ENCODE results near the gene OAF. TPM values are rescaled to one million over a fixed set of nuclear protein-coding genes. Genes with fewer than 3 reads are reported as not detected.
"Not testable (repeated sequence)": the region's sequence is repeated elsewhere in the genome, so short reads cannot be mapped to it uniquely, and the experiment has no call there.

Gene OAF
- total RNA-seq, 2 donors from 2014 or later, result 1.7 to 3.6 TPM

DNA sequence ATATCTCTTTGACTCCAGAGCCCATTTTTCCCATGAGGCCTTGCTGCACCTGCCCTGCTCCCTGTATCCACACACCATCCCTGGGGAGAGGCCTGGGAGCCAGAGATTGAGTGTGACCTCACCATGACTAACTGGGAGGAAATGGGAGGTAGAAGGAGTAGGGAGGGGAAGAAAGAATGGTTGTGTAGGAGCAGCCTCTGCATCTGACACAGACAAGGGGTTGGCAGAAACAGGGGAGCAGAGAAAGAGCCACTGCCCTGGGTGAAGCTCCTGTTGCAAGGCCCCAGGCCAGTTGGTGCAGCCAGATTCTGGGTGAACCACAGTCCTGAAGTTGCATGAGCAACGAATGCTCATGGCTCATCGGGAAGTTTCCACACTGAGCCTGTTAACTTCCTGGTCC is 61.5 kb downstream of the OAF start:
- Histone ChIP-seq H3K36me3 (ENCODE audit: control insufficient read depth, insufficient read depth, low read length) (no peaks in the 10 kb centered on the region), H3K9me3 (ENCODE audit: control insufficient read depth, low read length) (no peaks in the 10 kb centered on the region), H3K4me3 (ENCODE audit: low read length) (no peak overlapping the region), H3K9ac (ENCODE audit: extremely low read depth, low read length, poor library complexity, severe bottlenecking) (no peak overlapping the region), H3K27ac (ENCODE audit: low read depth, low read length) (no peak overlapping the region), H3K4me1 (ENCODE audit: control insufficient read depth, insufficient read depth, low read length) (no peaks in the 10 kb centered on the region), H3K27me3 (ENCODE audit: control insufficient read depth, insufficient read depth, low read length, poor library complexity, severe bottlenecking) (peaks cover 8% of the 10 kb centered on the region)
- no peak overlapping the region for H3K4me3 Mint-ChIP-seq
- 86 to 100% methylated on average over 1 to 2 of the region's 2 CpGs for WGBS, 2 experiments (ENCODE audit: insufficient coverage in 1 of 2, insufficient read length in 1 of 2)
- H3K9me3 Mint-ChIP-seq, result no peaks in the 10 kb centered on the region
- peaks cover 19% of the 10 kb centered on the region for H3K27me3 Mint-ChIP-seq (ENCODE audit: insufficient read depth)
- no peaks in the 10 kb centered on the region for H3K36me3 Mint-ChIP-seq (ENCODE audit: low read depth)
- H3K27ac Mint-ChIP-seq, result no peak overlapping the region
- TF ChIP-seq, protein P1, sequence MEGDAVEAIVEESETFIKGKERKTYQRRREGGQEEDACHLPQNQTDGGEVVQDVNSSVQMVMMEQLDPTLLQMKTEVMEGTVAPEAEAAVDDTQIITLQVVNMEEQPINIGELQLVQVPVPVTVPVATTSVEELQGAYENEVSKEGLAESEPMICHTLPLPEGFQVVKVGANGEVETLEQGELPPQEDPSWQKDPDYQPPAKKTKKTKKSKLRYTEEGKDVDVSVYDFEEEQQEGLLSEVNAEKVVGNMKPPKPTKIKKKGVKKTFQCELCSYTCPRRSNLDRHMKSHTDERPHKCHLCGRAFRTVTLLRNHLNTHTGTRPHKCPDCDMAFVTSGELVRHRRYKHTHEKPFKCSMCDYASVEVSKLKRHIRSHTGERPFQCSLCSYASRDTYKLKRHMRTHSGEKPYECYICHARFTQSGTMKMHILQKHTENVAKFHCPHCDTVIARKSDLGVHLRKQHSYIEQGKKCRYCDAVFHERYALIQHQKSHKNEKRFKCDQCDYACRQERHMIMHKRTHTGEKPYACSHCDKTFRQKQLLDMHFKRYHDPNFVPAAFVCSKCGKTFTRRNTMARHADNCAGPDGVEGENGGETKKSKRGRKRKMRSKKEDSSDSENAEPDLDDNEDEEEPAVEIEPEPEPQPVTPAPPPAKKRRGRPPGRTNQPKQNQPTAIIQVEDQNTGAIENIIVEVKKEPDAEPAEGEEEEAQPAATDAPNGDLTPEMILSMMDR (conservative IDR thresholded peaks at IDR 0.05), result no peak
- no peaks in the 10 kb centered on the region for H3K4me1 Mint-ChIP-seq
- no peak for DNase-seq

- no peak overlapping the region for H3K27ac Mint-ChIP-seq
- no peaks in the 10 kb centered on the region for H3K4me1 ChIP-seq (ENCODE audit: control insufficient read depth, insufficient read depth, low read length)
- 78 to 92% methylated on average over 1 to 2 of the region's 2 CpGs for WGBS, 2 experiments (ENCODE audit: insufficient coverage in 1 of 2, insufficient read length in 1 of 2)
- H3K27me3 ChIP-seq (ENCODE audit: control insufficient read depth, insufficient read depth, low read length, poor library complexity, severe bottlenecking), result peaks cover 8% of the 10 kb centered on the region
- no peaks in the 10 kb centered on the region for H3K36me3 ChIP-seq (ENCODE audit: control insufficient read depth, insufficient read depth, low read length)
- H3K4me3 ChIP-seq (ENCODE audit: low read length), result no peak overlapping the region
- H3K9me3 ChIP-seq (ENCODE audit: control insufficient read depth, low read length), result no peaks in the 10 kb centered on the region
- no peaks in the 10 kb centered on the region for H3K36me3 Mint-ChIP-seq (ENCODE audit: low read depth)
- DNase-seq, result no peak
- no peak overlapping the region for H3K4me3 Mint-ChIP-seq
- peaks cover 19% of the 10 kb centered on the region for H3K27me3 Mint-ChIP-seq (ENCODE audit: insufficient read depth)
- TF ChIP-seq, protein P1 (conservative IDR thresholded peaks at IDR 0.05), result no peak
- no peak overlapping the region for H3K9ac ChIP-seq (ENCODE audit: extremely low read depth, low read length, poor library complexity, severe bottlenecking)
- H3K4me1 Mint-ChIP-seq, result no peaks in the 10 kb centered on the region
- no peak overlapping the region for H3K27ac ChIP-seq (ENCODE audit: low read depth, low read length)
- no peaks in the 10 kb centered on the region for H3K9me3 Mint-ChIP-seq
Measured at GRCh38 chr11:120273432-120273831, 62.6 kb downstream of the OAF start.

DNA sequence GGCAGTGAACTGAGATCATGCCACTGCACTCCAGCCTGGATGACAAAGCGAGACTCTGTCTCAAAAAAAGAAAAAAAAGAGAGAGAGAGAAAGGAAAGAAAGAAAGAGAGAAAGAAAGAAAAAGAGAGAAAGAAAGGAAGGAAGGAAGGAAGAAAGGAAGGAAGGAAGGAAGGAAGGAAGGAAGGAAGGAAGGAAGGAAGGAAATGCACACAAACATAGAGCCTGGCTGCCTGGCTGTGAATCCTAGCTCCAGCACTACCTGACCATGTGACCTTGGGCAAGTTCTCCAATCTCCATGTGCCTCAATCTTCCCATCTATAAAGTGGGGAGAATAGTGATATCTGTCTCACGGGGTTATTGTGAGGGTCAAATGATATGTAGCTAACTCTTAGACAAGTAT is 63.1 kb downstream of the OAF start:
- 91% methylated on average over 1 of the region's 2 CpGs; no CpG with 5 or more reads in 1 of the 2 experiments for WGBS, 2 experiments (ENCODE audit: insufficient coverage in 1 of 2, insufficient read length in 1 of 2)
- not testable (repeated sequence) for H3K36me3 Mint-ChIP-seq (ENCODE audit: low read depth); H3K36me3 ChIP-seq (ENCODE audit: control insufficient read depth, insufficient read depth, low read length); H3K4me1 Mint-ChIP-seq; DNase-seq; H3K9ac ChIP-seq (ENCODE audit: extremely low read depth, low read length, poor library complexity, severe bottlenecking); H3K9me3 Mint-ChIP-seq; H3K4me1 ChIP-seq (ENCODE audit: control insufficient read depth, insufficient read depth, low read length); H3K4me3 ChIP-seq (ENCODE audit: low read length); H3K27me3 ChIP-seq (ENCODE audit: control insufficient read depth, insufficient read depth, low read length, poor library complexity, severe bottlenecking); H3K4me3 Mint-ChIP-seq; H3K9me3 ChIP-seq (ENCODE audit: control insufficient read depth, low read length); H3K27ac ChIP-seq (ENCODE audit: low read depth, low read length); H3K27ac Mint-ChIP-seq
- peaks cover 19% of the 10 kb centered on the region for H3K27me3 Mint-ChIP-seq (ENCODE audit: insufficient read depth)

DNA sequence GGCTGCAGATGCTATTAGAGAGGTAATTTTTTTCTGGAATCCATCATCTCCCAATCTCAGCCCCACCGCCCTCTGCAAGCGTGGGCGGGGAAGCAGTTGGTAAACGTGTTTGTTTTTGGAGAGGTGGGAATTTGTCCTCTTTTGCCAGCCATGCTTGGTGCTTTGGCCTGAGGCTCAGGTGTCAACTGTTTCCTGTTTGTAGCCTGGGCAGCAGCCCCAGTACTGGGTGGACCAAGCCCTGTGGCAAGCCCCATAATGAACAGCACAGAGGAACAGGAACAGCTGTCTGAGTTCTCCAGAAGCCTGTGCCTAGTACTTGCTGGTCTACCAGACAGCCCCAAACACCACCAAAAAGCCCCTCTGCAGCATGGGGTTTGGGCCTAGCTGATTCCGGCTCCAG is 68.7 kb downstream of the OAF start:
- H3K9me3 ChIP-seq (ENCODE audit: control insufficient read depth, low read length), result no peaks in the 10 kb centered on the region
- no peak overlapping the region for H3K27ac ChIP-seq (ENCODE audit: low read depth, low read length)
- peaks cover 5% of the 10 kb centered on the region for H3K4me1 ChIP-seq (ENCODE audit: control insufficient read depth, insufficient read depth, low read length)
- Mint-ChIP-seq H3K4me3 (no peak overlapping the region), H3K27ac (no peak overlapping the region), H3K4me1 (peaks cover 8% of the 10 kb centered on the region), H3K36me3 (ENCODE audit: low read depth) (no peaks in the 10 kb centered on the region), H3K9me3 (no peaks in the 10 kb centered on the region), H3K27me3 (ENCODE audit: insufficient read depth) (peaks cover 11% of the 10 kb centered on the region)
- H3K36me3 ChIP-seq (ENCODE audit: control insufficient read depth, insufficient read depth, low read length), result no peaks in the 10 kb centered on the region
- WGBS, 2 experiments (ENCODE audit: insufficient coverage in 1 of 2, insufficient read length in 1 of 2), result 82% methylated on average over 5 of the region's 5 CpGs; no CpG with 5 or more reads in 1 of the 2 experiments
- DNase-seq, result no peak
- TF ChIP-seq, protein P1 (conservative IDR thresholded peaks at IDR 0.05), result no peak
- no peaks in the 10 kb centered on the region for H3K27me3 ChIP-seq (ENCODE audit: control insufficient read depth, insufficient read depth, low read length, poor library complexity, severe bottlenecking)
- no peak overlapping the region for H3K9ac ChIP-seq (ENCODE audit: extremely low read depth, low read length, poor library complexity, severe bottlenecking)
- no peak overlapping the region for H3K4me3 ChIP-seq (ENCODE audit: low read length)
